Right lobe of liver (tissue), 4 donors: ENCODE data around the gene PINK1.

ENCODE experiments used
- CTCF ChIP-seq, 4 donors: fragments of 200-600 bp in 3 of 4; fragments of 450-650 bp in 1 of 4; IDR thresholded peaks; one replicate each; pipeline versions ENCODE4 v1.5.1 to v1.8.0; 2016 to 2022; ENCODE audit warnings: antibody characterized with exemption in 4 of 4, mild to moderate bottlenecking in 2 of 4
- POLR2A ChIP-seq: fragments of 450-650 bp; IDR thresholded peaks from one replicate; pipeline ENCODE4 v1.6.1; 2017; ENCODE audit warnings: antibody characterized with exemption, mild to moderate bottlenecking
- donor health status: DM: no; HTN: no; CAD: no.
- donor health status: DM: no; HTN: no; CAD: no.
- donor health status: DM: no; HTN: yes; CAD: no.

GRCh38 chr1:20698195-20698910 is 65.1 kb downstream of the PINK1 start:
- TF ChIP-seq CTCF (IDR thresholded peaks at IDR 0.05) (no peak), POLR2A (no peak)
